ENCODE results near the gene FMNL2.
"Not testable (repeated sequence)": the region's sequence is repeated elsewhere in the genome, so short reads cannot be mapped to it uniquely, and the experiment has no call there.

Gene FMNL2

DNA sequence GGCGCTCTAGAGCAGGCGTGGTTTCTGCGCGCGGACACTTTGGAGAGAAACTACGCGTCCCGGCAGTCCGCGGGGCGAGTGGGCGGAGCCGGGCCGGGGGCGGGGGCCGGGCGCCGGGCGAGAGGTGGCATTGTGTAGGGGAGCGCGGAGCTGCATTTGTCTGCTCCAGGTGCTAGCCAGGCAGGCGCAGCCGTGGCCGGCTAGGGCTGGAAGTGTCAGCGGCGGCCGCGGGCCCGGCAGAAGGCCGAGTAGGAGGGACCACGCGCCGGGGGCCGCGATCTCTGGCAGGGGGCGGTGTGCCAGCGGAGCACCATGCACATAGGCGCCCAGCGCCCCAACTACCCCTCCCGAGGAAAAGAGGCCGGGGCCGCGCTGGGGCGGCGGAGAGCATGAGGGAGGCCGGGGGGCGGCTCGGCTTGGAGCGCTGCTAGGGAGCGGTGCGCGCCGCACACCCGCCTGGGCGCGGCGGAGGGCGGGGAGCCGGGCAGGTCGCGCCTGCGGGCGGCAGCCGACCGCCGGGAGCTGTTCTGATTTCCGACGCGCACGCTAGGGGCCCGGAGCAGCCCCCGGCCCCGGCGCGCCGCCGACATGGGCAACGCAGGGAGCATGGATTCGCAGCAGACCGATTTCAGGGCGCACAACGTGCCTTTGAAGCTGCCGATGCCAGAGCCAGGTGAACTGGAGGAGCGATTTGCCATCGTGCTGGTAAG lies at the start of gene FMNL2:
Gene FMNL2, plus strand, starts transcription at position 159 of the 710 bp plus-strand sequence.
- no peak for DNase-seq (ENCODE audit: low read depth in 2 of 2)

GRCh38 chr2:152292991-152293390 lies 42.0 kb upstream of the FMNL2 start:
- DNase-seq (ENCODE audit: low read depth in 2 of 2), result no peak

DNA sequence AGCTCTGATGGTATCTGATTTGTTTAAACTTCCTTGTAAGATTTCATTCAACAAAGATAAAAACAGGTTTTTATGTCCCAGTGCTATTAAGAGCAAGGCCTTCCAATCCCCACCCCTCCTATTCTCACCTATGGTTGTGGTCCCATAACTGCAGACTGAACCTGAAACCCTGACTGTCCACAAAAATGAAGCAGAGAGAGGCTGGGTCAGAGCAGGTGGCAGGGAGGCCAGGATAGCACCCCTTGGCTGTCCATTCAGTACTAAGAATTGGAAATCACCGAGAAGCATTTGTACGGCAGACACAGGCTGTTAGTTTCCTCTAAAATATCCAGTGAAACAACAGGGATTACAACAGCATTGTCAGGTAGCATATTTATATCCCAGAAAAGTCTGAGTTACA lies 37.3 kb upstream of the FMNL2 start:
- no peak for DNase-seq (ENCODE audit: low read depth in 2 of 2)

DNA sequence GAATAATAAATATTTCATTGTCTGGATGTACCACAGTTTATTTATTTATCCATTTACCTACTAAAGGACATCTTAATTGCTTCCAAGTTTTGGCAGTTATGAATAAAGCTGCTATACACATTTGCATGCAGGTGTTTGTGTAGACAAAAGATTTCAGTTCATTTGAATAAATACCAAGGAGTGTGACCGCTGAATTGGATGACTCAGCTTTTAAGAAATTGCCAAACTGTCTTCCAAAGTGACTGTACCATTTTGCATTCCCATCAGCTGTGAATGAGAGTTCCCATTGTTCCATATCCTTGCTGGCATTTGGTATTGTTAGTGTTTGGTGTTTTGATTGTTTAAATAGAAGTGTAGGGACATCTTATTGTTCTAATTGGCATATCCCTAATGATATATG lies 36.2 kb upstream of the FMNL2 start:
- DNase-seq (ENCODE audit: low read depth in 2 of 2), result no peak

- no peak for DNase-seq (ENCODE audit: low read depth in 2 of 2)
Observed at GRCh38 chr2:152301131-152301530, 33.8 kb upstream of the FMNL2 start.

DNA sequence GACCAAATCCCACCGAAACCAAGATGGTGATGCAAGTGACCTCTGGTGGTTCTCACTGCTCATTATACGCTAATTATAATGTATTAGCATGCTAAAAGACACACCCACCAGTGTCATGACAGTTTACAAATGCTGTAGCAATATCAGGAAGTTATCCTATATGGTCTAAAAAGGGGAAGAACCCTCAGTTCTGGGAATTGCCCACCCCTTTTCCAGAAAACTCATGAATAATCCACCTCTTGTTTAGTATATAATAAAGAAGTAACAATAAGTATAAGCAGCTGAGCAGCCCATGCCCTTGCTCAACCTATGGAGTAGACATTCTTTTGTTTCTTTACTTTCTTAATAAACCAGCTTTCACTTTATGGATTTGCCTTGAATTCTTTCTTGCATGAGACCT lies 31.0 kb upstream of the FMNL2 start:
- no peak for DNase-seq (ENCODE audit: low read depth in 2 of 2)

- DNase-seq (ENCODE audit: low read depth in 2 of 2), result no peak
Observed at GRCh38 chr2:152304836-152305235, 30.1 kb upstream of the FMNL2 start.

- no peak for DNase-seq (ENCODE audit: low read depth in 2 of 2)
Observed at GRCh38 chr2:152307863-152308262, 27.1 kb upstream of the FMNL2 start.

GRCh38 chr2:152309352-152310214 lies 25.4 kb upstream of the FMNL2 start:
- no peak for DNase-seq (ENCODE audit: low read depth in 2 of 2)

- no peak for DNase-seq (ENCODE audit: low read depth in 2 of 2)
Observed at GRCh38 chr2:152319822-152320570, 15.0 kb upstream of the FMNL2 start.

GRCh38 chr2:152320814-152321213 lies 14.2 kb upstream of the FMNL2 start:
- no peak for DNase-seq (ENCODE audit: low read depth in 2 of 2)

- DNase-seq (ENCODE audit: low read depth in 2 of 2), result no peak
Observed at GRCh38 chr2:152322222-152322621, 12.8 kb upstream of the FMNL2 start.

DNA sequence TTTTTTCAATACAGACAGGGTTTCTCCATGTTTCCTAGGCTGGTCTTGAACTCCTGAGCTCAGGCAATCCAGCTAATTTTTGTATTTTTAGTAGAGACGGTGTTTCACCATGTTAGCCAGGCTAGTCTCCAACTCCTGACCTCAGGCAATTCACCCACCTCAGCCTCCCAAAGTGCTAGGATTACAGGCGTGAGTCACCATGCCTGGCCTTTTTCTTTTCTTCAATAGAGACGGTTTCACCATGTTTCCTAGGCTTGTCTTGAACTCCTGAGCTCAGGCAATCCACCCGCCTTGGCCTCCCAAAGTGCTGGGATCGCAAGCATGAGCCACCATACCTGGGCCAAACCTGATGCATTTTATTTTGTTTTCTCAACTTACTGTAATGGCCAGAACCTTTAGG lies 9.8 kb upstream of the FMNL2 start:
- not testable (repeated sequence) for DNase-seq (ENCODE audit: low read depth in 2 of 2)

- no peak for DNase-seq (ENCODE audit: low read depth in 2 of 2)
Observed at GRCh38 chr2:152326710-152327109, 8.3 kb upstream of the FMNL2 start.

DNA sequence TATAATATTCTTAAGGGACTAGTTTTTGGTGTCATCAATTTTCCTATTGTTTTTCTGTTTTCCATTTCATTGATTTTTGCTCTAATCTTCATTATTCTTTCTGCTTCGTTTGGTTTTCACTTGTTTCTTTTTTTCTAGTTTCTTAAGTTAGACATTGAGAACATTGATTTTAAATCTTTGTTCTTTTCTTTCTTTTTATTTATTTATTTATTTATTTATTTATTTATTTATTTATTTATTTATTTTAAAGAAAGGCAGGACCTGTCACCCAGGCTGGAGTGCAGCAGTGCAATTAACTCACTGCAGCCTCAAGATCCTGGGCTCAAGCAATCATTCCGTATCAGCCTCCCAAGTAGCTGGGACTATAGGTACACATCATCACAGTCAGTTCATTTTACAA lies 7.0 kb upstream of the FMNL2 start:
- no peak for DNase-seq (ENCODE audit: low read depth in 2 of 2)

GRCh38 chr2:152330235-152330866 lies 4.6 kb upstream of the FMNL2 start:
- DNase-seq (ENCODE audit: low read depth in 2 of 2), result no peak

DNA sequence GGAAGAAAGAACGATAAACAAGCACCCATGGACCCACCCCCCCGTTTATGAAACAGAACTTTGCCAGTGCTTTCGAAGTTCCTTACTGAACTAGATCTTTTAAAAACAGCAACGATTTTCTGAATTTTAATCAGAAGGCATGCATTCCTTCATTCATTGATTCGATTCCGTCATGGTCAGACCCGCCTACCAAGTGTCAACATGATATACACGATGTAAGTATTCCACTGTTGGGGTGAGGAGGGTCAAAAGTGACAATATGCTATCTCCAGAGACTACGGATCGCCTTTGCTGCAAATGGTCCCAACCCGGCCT lies 316 bp upstream of the FMNL2 start:
- DNase-seq (ENCODE audit: low read depth in 2 of 2), result no peak

- no peak for DNase-seq (ENCODE audit: low read depth in 2 of 2)
Observed at GRCh38 chr2:152335726-152336118, 748 bp downstream of the FMNL2 start.

GRCh38 chr2:152336119-152336853 lies 1.3 kb downstream of the FMNL2 start:
- no peak for DNase-seq (ENCODE audit: low read depth in 2 of 2)

- no peak for DNase-seq (ENCODE audit: low read depth in 2 of 2)
Observed at GRCh38 chr2:152336854-152337510, 2.0 kb downstream of the FMNL2 start.

- no peak for DNase-seq (ENCODE audit: low read depth in 2 of 2)
Observed at GRCh38 chr2:152337511-152337903, 2.5 kb downstream of the FMNL2 start.

Measured in activated CD8-positive, alpha-beta memory T cell treated with anti-CD3 and anti-CD28 coated beads for 4 hours (primary cell).